GM12878 (cell line): ENCODE data around the gene MGARP. TPM values are rescaled to one million over a fixed set of nuclear protein-coding genes. Genes with fewer than 3 reads are reported as not detected.

Experiments
- ATAC-seq: fragments of 200-7000 bp; cut with Tn5 transposase; 3 replicates; pipeline ENCODE4 v1.9.1; 2020; ENCODE audit warnings: mild to moderate bottlenecking, moderate library complexity
- BruUV-seq: library from RNA; stranded (reverse); fragments of 400-500 nt; replicated peaks from 2 replicates; lab custom pipeline; 2021; lab: Mats Ljungman, UMichigan
- CTCF ChIA-PET: fragments of 300-600 bp; sonication (Branson Sonifier 250); formaldehyde crosslinking; extraction: SDS; loops from one replicate; lab custom pipeline; 2021; ENCODE audit warnings: inconsistent platforms; lab: Yijun Ruan, JAX
- POLR2A ChIA-PET: fragments of 350-600 bp; formaldehyde crosslinking; extraction: SDS; loops from one replicate; lab custom pipeline; 2021; ENCODE audit warnings: inconsistent platforms; lab: Charles Lee
- RAD21 ChIA-PET: fragments of 300-600 bp; sonication (Branson Sonifier 250); formaldehyde crosslinking; loops from one replicate; lab custom pipeline; 2023; ENCODE audit warnings: antibody characterized with exemption; ENCODE audit not compliant: unreplicated experiment; lab: Charles Lee
- SMC1A ChIA-PET: fragments of 300-600 bp; sonication (Branson Sonifier 250); formaldehyde crosslinking; loops from one replicate; lab custom pipeline; 2023; ENCODE audit not compliant: unreplicated experiment, uncharacterized antibody; lab: Charles Lee
- DNase-seq: peaks from one replicate; pipeline ENCODE4 v3.0.0-alpha.2; 2011; ENCODE audit warnings: low read depth, low spot score
- FAIRE-seq: peaks from 3 replicates; lab custom pipeline; 2011; peaks lifted over from hg19 to GRCh38; lab: Jason Lieb, UNC
- H2AFZ ChIP-seq: 2 replicates; pipeline ENCODE4 v1.6.0; 2011; ENCODE audit warnings: low read depth, low read length, control low read depth; ENCODE audit not compliant: control insufficient read depth
- H3K27ac ChIP-seq: 2 replicates; pipeline ENCODE4 v1.5.1; 2011; ENCODE audit warnings: control low read depth; ENCODE audit not compliant: control insufficient read depth, insufficient read depth
- H3K27me3 ChIP-seq, 2 experiments: replicated peaks in 1 of 2; 2 replicates each; pipeline versions ENCODE4 v1.6.0 to v1.6.1; 2011; ENCODE audit warnings: low read length in 1 of 2; ENCODE audit not compliant: control insufficient read depth in 2 of 2, insufficient read depth in 2 of 2
- H3K36me3 ChIP-seq, 2 experiments: 2 replicates each; pipeline ENCODE4 v1.5.1; 2011; ENCODE audit warnings: low read length in 1 of 2; ENCODE audit not compliant: control insufficient read depth in 2 of 2, insufficient read depth in 2 of 2
- H3K4me1 ChIP-seq: 2 replicates; pipeline ENCODE4 v1.6.1; 2011; ENCODE audit warnings: mild to moderate bottlenecking, low read length, moderate library complexity, mixed read lengths; ENCODE audit not compliant: control insufficient read depth, insufficient read depth
- H3K4me2 ChIP-seq: 2 replicates; pipeline ENCODE4 v1.6.0; 2011; ENCODE audit warnings: control low read depth; ENCODE audit not compliant: control insufficient read depth, insufficient read depth
- H3K4me3 ChIP-seq: fragments of 200-600 bp; sonication (generic); 2 replicates; pipeline ENCODE4 v1.5.1; 2016
- H3K79me2 ChIP-seq: 2 replicates; pipeline ENCODE4 v1.6.0; 2011; ENCODE audit warnings: low read length; ENCODE audit not compliant: control insufficient read depth, insufficient read depth
- H3K9ac ChIP-seq: 2 replicates; pipeline ENCODE4 v1.8.0; 2011; ENCODE audit warnings: low read length, control low read depth, mixed read lengths; ENCODE audit not compliant: control insufficient read depth, insufficient read depth
- H3K9me3 ChIP-seq: replicated peaks from 3 replicates; pipeline ENCODE4 v1.5.1; 2011; ENCODE audit warnings: mild to moderate bottlenecking, low read length; ENCODE audit not compliant: control insufficient read depth, insufficient read depth
- H4K20me1 ChIP-seq: 2 replicates; pipeline ENCODE4 v1.6.0; 2011; ENCODE audit not compliant: control insufficient read depth, insufficient read depth
- BACH1 ChIP-seq: fragments of 450-650 bp; IDR thresholded peaks from 2 replicates; pipeline ENCODE4 v1.6.1; 2017; ENCODE audit warnings: mild to moderate bottlenecking, borderline replicate concordance
- BRCA1 ChIP-seq: IDR thresholded peaks from 2 replicates; pipeline ENCODE4 v1.6.1; 2011; ENCODE audit warnings: low read depth, low read length, improper control_type of control experiment
- CBFB ChIP-seq: IDR thresholded peaks from 2 replicates; pipeline ENCODE4 v1.6.1; 2016; ENCODE audit warnings: antibody characterized with exemption, low read depth
- CEBPB ChIP-seq, 2 experiments: fragments of 150-350 bp in 1 of 2; IDR thresholded peaks; 2 replicates each; pipeline ENCODE4 v1.6.1; 2012 to 2014; ENCODE audit warnings: low read depth in 2 of 2, low read length in 2 of 2, borderline replicate concordance in 1 of 2, inconsistent platforms in 1 of 2
- IRF4 ChIP-seq: IDR thresholded peaks from 2 replicates; pipeline ENCODE4 v1.6.1; 2011; ENCODE audit warnings: low read depth, low read length
- JUNB ChIP-seq: IDR thresholded peaks from 2 replicates; pipeline ENCODE4 v1.6.1; 2016; ENCODE audit warnings: antibody characterized with exemption, mild to moderate bottlenecking
- RBBP5 ChIP-seq: fragments of 200-600 bp; sonication (generic); conservative IDR thresholded peaks from 2 replicates; pipeline ENCODE4 v1.6.1; 2016
- SMAD5 ChIP-seq: IDR thresholded peaks from 2 replicates; pipeline ENCODE4 v1.6.1; 2016; ENCODE audit warnings: antibody characterized with exemption, low read depth
- SMC3 ChIP-seq: IDR thresholded peaks from 2 replicates; pipeline ENCODE4 v1.6.1; 2011; ENCODE audit warnings: low read length, improper control_type of control experiment, borderline replicate concordance
- SREBF1 ChIP-seq: IDR thresholded peaks from 2 replicates; pipeline ENCODE4 v1.6.1; 2012; ENCODE audit warnings: mild to moderate bottlenecking, low read length
- STAT3 ChIP-seq: IDR thresholded peaks from 2 replicates; pipeline ENCODE4 v1.6.1; 2011; ENCODE audit warnings: low read depth, low read length, improper control_type of control experiment
- TARDBP ChIP-seq: IDR thresholded peaks from 2 replicates; pipeline ENCODE4 v1.6.1; 2016; ENCODE audit warnings: borderline replicate concordance
- TCF3 ChIP-seq: IDR thresholded peaks from 2 replicates; pipeline ENCODE4 v1.6.1; 2012; ENCODE audit warnings: low read depth, mild to moderate bottlenecking, low read length, borderline replicate concordance; ENCODE audit not compliant: insufficient read depth
- ZZZ3 ChIP-seq: IDR thresholded peaks from 2 replicates; pipeline ENCODE4 v1.6.1; 2011; ENCODE audit warnings: low read depth; ENCODE audit not compliant: control insufficient read depth, insufficient read length
- WGBS: methylation state at CpG from one replicate; pipeline ENCODE4 v1.1.6; 2016; ENCODE audit warnings: low lambda C conversion rate; ENCODE audit not compliant: insufficient replicate concordance, insufficient coverage; ENCODE audit errors: missing lambda C conversion rate; 5-methylcytosine and 5-hydroxymethylcytosine counted together
- in situ Hi-C: fragments of 300-500 bp; cut with MboI; formaldehyde crosslinking; loops from 9 replicates; pipeline ENCODE4 v1.14.3; 2018; ENCODE audit warnings: mixed read lengths
- intact Hi-C: fragments of 100-400 bp; cut with micrococcal nuclease; formaldehyde crosslinking; loops from one replicate; pipeline ENCODE4 v1.14.2; 2022; ENCODE audit not compliant: unreplicated experiment
- polyA plus RNA-seq, 11 experiments: library from polyadenylated mRNA; depleted of rRNA in 4 of 11; unstranded in 6 of 11; stranded (reverse) in 5 of 11; fragments of >200 nt; fragmentation: Nextera tagmentation in 4 of 11; fragmentation: Illumina TruSeq in 1 of 11; extraction: Ambion mirVana in 4 of 11; extraction: Trizol in 1 of 11; gene quantifications; 1 replicate in 1 of 11; 2 replicates in 10 of 11; pipeline versions ENCODE4 v1.2.1 to v1.2.3, GENCODE V29; 2011 to 2016; ENCODE audit warnings: inconsistent platforms in 2 of 11, missing spikeins in 2 of 11, low read depth in 1 of 11
- total RNA-seq, 4 experiments: library from RNA; depleted of rRNA in 3 of 4; stranded (reverse); fragments of >200 nt in 3 of 4; fragmentation: Illumina TruSeq in 1 of 4; extraction: Trizol in 1 of 4; gene quantifications; 2 replicates each; pipeline versions ENCODE4 v1.2.1 to v1.2.3, GENCODE V29; 2013 to 2021
- TF ChIP-seq, protein P1 (sequence below): fragments of 450-650 bp; IDR thresholded peaks from 2 replicates; pipeline ENCODE4 v1.6.1; 2017; ENCODE audit warnings: low read depth, mild to moderate bottlenecking, moderate library complexity
- TF ChIP-seq, protein P2 (sequence below), 3 experiments: IDR thresholded peaks in 2 of 3; conservative IDR thresholded peaks in 1 of 3; 2 replicates each; pipeline ENCODE4 v1.5.1; 2011; ENCODE audit warnings: low read depth in 3 of 3, low read length in 3 of 3, mild to moderate bottlenecking in 3 of 3, control low read depth in 2 of 3, moderate library complexity in 2 of 3, inconsistent platforms in 1 of 3, mixed read lengths in 1 of 3; ENCODE audit not compliant: control insufficient read depth in 2 of 3, insufficient read depth in 1 of 3; ENCODE audit errors: extremely low read depth in 1 of 3

Gene MGARP
- total and polyA plus RNA-seq, 10 of the 15 experiments (the other 5 are each of a cell fraction or from before 2014, with no cell fraction given): 0.04 to 0.23 (median 0.08) TPM; not detected in 7

DNA sequence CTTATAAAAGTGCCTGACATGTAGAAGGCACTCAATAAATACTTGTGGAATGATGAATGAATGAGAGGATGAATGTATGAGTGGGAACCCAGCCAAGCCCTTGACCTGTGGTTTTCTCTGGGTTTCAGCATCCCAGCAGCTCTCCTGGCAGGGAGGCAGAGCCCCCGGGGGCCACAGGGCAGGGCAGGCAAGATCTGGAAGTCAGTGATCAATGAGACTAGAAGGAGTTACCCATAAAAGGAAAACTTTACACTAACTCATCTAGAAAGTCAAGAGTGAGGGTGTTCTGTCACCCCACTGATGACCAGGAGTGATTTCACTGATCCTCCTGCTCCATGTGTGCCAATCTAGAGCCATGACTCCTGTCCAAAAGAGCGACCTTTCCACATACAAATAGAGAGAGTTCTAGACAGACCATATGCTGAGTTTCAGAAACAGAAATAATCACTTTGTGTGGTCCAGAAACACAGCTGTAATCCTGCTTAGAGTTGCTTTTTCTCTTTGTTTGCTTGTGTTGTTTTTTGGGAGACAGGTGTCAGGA is 37.4 kb downstream of the MGARP start:
- no TSS peak for BruUV-seq
- DNase-seq: no peak
- no peaks in the 10 kb centered on the region; a peak in 1 of 4 replicates for H3K27me3 ChIP-seq
- FAIRE-seq: no peak
- H3K4me1 ChIP-seq: no peaks in the 10 kb centered on the region
- H3K27ac ChIP-seq: no peak overlapping the region
- H3K36me3 ChIP-seq: no peaks in the 10 kb centered on the region
- WGBS: 36% methylated on average over 2 of the region's 2 CpGs
- H3K4me3 ChIP-seq: no peak overlapping the region
- POLR2A ChIA-PET: no interaction called here
- no peaks in the 10 kb centered on the region for H4K20me1 ChIP-seq
- intact Hi-C loops: no loop called here
- H3K79me2 ChIP-seq: no peaks in the 10 kb centered on the region
- CTCF ChIA-PET: interaction anchor here (2.7 kb wide), 1 partner anchor 15 kb away, joined by 7 read pairs; no protein-coding TSS in a partner anchor
- no peak overlapping the region for H3K4me2 ChIP-seq
- in situ Hi-C loops: no loop called here
- SMC1A ChIA-PET: no interaction called here
- TF ChIP-seq CBFB (no peak), SREBF1 (no peak), JUNB (no peak), RBBP5 (no peak), CEBPB (IDR thresholded peaks at IDR 0.05; ENCODE audit: borderline replicate concordance in 1 of 2, low read depth in 2 of 2, low read length in 2 of 2) (no peak), ZZZ3 (no peak)
- no peak overlapping the region for H2AFZ ChIP-seq
- peaks cover 5% of the 10 kb centered on the region; the same call in 2 of the 3 replicates for H3K9me3 ChIP-seq
- RAD21 ChIA-PET: no interaction called here
- ATAC-seq: no peak
- no peak overlapping the region for H3K9ac ChIP-seq

- in situ Hi-C loops (no loop called here), intact Hi-C loops (no loop called here)
- H3K27ac ChIP-seq: no peak overlapping the region
- POLR2A ChIA-PET: interaction anchor here (0.6 kb wide), 1 partner anchor 13 kb away, joined by 3 read pairs; no protein-coding TSS in a partner anchor
- H3K79me2 ChIP-seq: no peaks in the 10 kb centered on the region
- RAD21 ChIA-PET: interaction anchor here (0.9 kb wide), 1 partner anchor 57 kb away, joined by 4 read pairs; no protein-coding TSS in a partner anchor
- H3K36me3 ChIP-seq: no peaks in the 10 kb centered on the region
- SMC1A ChIA-PET: interaction anchor here (0.7 kb wide), 1 partner anchor 20 kb away, joined by 4 read pairs; no protein-coding TSS in a partner anchor
- no peaks in the 10 kb centered on the region for H4K20me1 ChIP-seq
- H3K9ac ChIP-seq: no peak overlapping the region
- H3K4me2 ChIP-seq: no peak overlapping the region
- ATAC-seq (no peak), FAIRE-seq (no peak), DNase-seq (no peak)
- CTCF ChIA-PET: interaction anchor here (2.7 kb wide), 1 partner anchor 14 kb away, joined by 7 read pairs; no protein-coding TSS in a partner anchor
- 68% methylated on average over 12 of the region's 12 CpGs for WGBS
- no peaks in the 10 kb centered on the region; a peak in 1 of 4 replicates for H3K27me3 ChIP-seq
- H3K9me3 ChIP-seq: peaks cover 5% of the 10 kb centered on the region; the same call in 2 of the 3 replicates
- BruUV-seq: no TSS peak
- H3K4me3 ChIP-seq: no peak overlapping the region
- no peaks in the 10 kb centered on the region for H3K4me1 ChIP-seq
- no peak overlapping the region for H2AFZ ChIP-seq
- no peak for TF ChIP-seq BACH1
- TF ChIP-seq TCF3: no peak
- TF ChIP-seq, protein P1, sequence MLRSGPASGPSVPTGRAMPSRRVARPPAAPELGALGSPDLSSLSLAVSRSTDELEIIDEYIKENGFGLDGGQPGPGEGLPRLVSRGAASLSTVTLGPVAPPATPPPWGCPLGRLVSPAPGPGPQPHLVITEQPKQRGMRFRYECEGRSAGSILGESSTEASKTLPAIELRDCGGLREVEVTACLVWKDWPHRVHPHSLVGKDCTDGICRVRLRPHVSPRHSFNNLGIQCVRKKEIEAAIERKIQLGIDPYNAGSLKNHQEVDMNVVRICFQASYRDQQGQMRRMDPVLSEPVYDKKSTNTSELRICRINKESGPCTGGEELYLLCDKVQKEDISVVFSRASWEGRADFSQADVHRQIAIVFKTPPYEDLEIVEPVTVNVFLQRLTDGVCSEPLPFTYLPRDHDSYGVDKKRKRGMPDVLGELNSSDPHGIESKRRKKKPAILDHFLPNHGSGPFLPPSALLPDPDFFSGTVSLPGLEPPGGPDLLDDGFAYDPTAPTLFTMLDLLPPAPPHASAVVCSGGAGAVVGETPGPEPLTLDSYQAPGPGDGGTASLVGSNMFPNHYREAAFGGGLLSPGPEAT: no peak
- TF ChIP-seq, protein P2, sequence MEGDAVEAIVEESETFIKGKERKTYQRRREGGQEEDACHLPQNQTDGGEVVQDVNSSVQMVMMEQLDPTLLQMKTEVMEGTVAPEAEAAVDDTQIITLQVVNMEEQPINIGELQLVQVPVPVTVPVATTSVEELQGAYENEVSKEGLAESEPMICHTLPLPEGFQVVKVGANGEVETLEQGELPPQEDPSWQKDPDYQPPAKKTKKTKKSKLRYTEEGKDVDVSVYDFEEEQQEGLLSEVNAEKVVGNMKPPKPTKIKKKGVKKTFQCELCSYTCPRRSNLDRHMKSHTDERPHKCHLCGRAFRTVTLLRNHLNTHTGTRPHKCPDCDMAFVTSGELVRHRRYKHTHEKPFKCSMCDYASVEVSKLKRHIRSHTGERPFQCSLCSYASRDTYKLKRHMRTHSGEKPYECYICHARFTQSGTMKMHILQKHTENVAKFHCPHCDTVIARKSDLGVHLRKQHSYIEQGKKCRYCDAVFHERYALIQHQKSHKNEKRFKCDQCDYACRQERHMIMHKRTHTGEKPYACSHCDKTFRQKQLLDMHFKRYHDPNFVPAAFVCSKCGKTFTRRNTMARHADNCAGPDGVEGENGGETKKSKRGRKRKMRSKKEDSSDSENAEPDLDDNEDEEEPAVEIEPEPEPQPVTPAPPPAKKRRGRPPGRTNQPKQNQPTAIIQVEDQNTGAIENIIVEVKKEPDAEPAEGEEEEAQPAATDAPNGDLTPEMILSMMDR (IDR thresholded peaks at IDR 0.05 in 2 of 3, conservative IDR thresholded peaks at IDR 0.05 in 1 of 3; ENCODE audit: control insufficient read depth in 2 of 3, extremely low read depth in 1 of 3, insufficient read depth in 1 of 3, low read depth in 3 of 3, low read length in 3 of 3): no peak
- TF ChIP-seq IRF4: no peak
- no peak for TF ChIP-seq SMAD5
- no peak for TF ChIP-seq STAT3
- TF ChIP-seq TARDBP: no peak
- no peak for TF ChIP-seq BRCA1
- no peak for TF ChIP-seq SMC3
Measured at GRCh38 chr4:139241784-139242151, 38.3 kb downstream of the MGARP start.
